Measurements from ENCODE around the gene SERPINE2.

GRCh38 chr2:223972656-223973102 is 66.4 kb downstream of the SERPINE2 start:
- TF ChIP-seq CTCF (IDR thresholded peaks at IDR 0.05; ENCODE audit: insufficient read depth, low read length, poor library complexity, severe bottlenecking) (no peak), EZH2phosphoT487 (conservative IDR thresholded peaks at IDR 0.05; ENCODE audit: low read length) (no peak)

All from SU-DHL-6 (cell line).